Adrenal gland (tissue), 12 donors: ENCODE data around the gene CDC5L. TPM values are rescaled to one million over a fixed set of nuclear protein-coding genes. Genes with fewer than 3 reads are reported as not detected.

Experiments used
- DNase-seq, 7 donors: peaks; one replicate each; pipeline ENCODE4 v3.0.0-alpha.2; 2019 to 2020
- H3K27ac ChIP-seq, 5 donors: fragments of 200-600 bp; sonication (generic) in 4 of 5; 1 replicate in 3 of 5; 2 replicates in 2 of 5; pipeline versions ENCODE4 v1.5.1 to v1.8.0; 2016 to 2020; ENCODE audit warnings: mild to moderate bottlenecking in 1 of 5
- H3K27me3 ChIP-seq: fragments of 200-600 bp; 2 replicates; pipeline ENCODE4 v1.8.0; 2021
- H3K36me3 ChIP-seq, 2 donors: fragments of 200-600 bp; replicated peaks in 1 of 2; 1 replicate in 1 of 2; 2 replicates in 1 of 2; pipeline versions ENCODE4 v1.5.1 to v1.8.0; 2018 to 2022
- H3K4me1 ChIP-seq, 2 donors: fragments of 200-600 bp; replicated peaks in 1 of 2; 1 replicate in 1 of 2; 2 replicates in 1 of 2; pipeline versions ENCODE4 v1.5.1 to v1.8.0; 2018 to 2021
- H3K4me3 ChIP-seq, 4 donors: fragments of 200-600 bp; sonication (generic) in 3 of 4; one replicate each; pipeline ENCODE4 v1.5.1; 2016 to 2018
- H3K9me3 ChIP-seq, 3 donors: fragments of 200-600 bp; sonication (generic) in 1 of 3; replicated peaks in 1 of 3; 1 replicate in 2 of 3; 2 replicates in 1 of 3; pipeline versions ENCODE4 v1.5.1 to v1.8.0; 2016 to 2021
- POLR2A ChIP-seq, 2 donors: fragments of 450-650 bp; IDR thresholded peaks; one replicate each; pipeline ENCODE4 v1.6.1; 2017; ENCODE audit warnings: antibody characterized with exemption in 2 of 2, mild to moderate bottlenecking in 2 of 2, moderate library complexity in 1 of 2
- WGBS, 4 donors: extraction: QIAGEN DNeasy Blood & Tissue Kit in 2 of 4; methylation state at CpG; one replicate each; pipeline versions ENCODE4 v1.1.5 to v1.1.7; 2013 to 2017; 5-methylcytosine and 5-hydroxymethylcytosine counted together
- intact Hi-C, 2 donors: fragments of 100-400 bp; cut with DNase I; formaldehyde crosslinking; loops; one replicate each; pipeline versions ENCODE4 v1.14.1 to v1.15.0; 2022 to 2023
- polyA plus RNA-seq, 3 donors: library from polyadenylated mRNA; stranded (reverse); fragments of 200-250 nt in 2 of 3; fragments of 350-450 nt in 1 of 3; fragmentation: Illumina TruSeq in 1 of 3; extraction: RNeasy Lipid Tissue Mini Kit (QIAGEN cat#74804) in 1 of 3; gene quantifications; one replicate each; pipeline ENCODE4 v1.2.3, GENCODE V29; 2013 to 2014
- total RNA-seq, 9 donors: library from RNA; depleted of rRNA in 4 of 9; stranded (reverse); fragments of >200 nt in 4 of 9; fragments of 120-200 nt in 1 of 9; fragmentation: NEBNext Ultra II Directional in 1 of 9; extraction: Animal tissue kit (Norgen Biotek cat#: 25700) in 1 of 9; gene quantifications; one replicate each; pipeline versions ENCODE4 v1.1.0 to v1.2.4, GENCODE V29; 2013 to 2023
- TF ChIP-seq, protein P1 (sequence below), 6 experiments: fragments of 450-650 bp in 4 of 6; fragments of 200-600 bp in 2 of 6; sonication (generic) in 1 of 6; IDR thresholded peaks; 1 replicate in 5 of 6; 2 replicates in 1 of 6; pipeline versions ENCODE4 v1.5.1 to v1.8.0; 2016 to 2021; ENCODE audit warnings: antibody characterized with exemption in 6 of 6, mild to moderate bottlenecking in 2 of 6, moderate library complexity in 1 of 6
- donor health status: healthy with polysubstance abuse.
- donor health status: Bipolar disorder and iron deficiency.
- donor health status: DM: yes; HTN: yes; CAD: no.
- donor health status: DM: no; HTN: no; CAD: no.
- donor health status: DM: no; HTN: no; CAD: no.
- donor health status: DM: yes; HTN: yes; CAD: no.

CDC5L gene
- total and polyA plus RNA-seq, 12 donors = 5.6 to 39.3 (median 20.8) TPM

DNA sequence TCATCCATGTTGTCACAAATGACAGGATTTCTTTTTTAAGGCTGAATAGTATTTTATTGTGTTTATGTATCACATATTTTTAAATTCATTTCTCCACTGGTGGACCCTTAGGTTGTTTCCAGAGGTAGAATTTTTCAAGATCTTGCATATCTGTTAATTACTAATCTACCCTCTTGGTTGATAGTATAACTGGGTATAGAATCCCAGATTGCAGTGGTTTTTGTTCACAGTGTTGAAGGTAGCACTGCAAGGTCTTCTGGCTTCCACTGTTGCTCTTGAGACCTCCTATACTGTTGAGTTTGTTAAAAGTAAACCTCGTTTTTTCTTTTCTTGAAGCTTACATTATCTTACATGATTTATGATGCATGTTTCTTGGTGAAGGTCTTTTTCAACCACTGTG lies 22.9 kb downstream of the CDC5L start:
- no peak for TF ChIP-seq POLR2A (IDR thresholded peaks at IDR 0.05)
- TF ChIP-seq, protein P1, sequence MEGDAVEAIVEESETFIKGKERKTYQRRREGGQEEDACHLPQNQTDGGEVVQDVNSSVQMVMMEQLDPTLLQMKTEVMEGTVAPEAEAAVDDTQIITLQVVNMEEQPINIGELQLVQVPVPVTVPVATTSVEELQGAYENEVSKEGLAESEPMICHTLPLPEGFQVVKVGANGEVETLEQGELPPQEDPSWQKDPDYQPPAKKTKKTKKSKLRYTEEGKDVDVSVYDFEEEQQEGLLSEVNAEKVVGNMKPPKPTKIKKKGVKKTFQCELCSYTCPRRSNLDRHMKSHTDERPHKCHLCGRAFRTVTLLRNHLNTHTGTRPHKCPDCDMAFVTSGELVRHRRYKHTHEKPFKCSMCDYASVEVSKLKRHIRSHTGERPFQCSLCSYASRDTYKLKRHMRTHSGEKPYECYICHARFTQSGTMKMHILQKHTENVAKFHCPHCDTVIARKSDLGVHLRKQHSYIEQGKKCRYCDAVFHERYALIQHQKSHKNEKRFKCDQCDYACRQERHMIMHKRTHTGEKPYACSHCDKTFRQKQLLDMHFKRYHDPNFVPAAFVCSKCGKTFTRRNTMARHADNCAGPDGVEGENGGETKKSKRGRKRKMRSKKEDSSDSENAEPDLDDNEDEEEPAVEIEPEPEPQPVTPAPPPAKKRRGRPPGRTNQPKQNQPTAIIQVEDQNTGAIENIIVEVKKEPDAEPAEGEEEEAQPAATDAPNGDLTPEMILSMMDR (IDR thresholded peaks at IDR 0.05) = no peak
- peaks cover 17 to 18% of the 10 kb centered on the region in 2 donors for H3K4me1 ChIP-seq
- no peak overlapping the region for H3K4me3 ChIP-seq
- intact Hi-C loops = no loop called here
- H3K9me3 ChIP-seq = no peaks in the 10 kb centered on the region
- peak overlapping the region in 1 of 5 donors; percentile 47 for H3K27ac ChIP-seq
- H3K27me3 ChIP-seq = no peaks in the 10 kb centered on the region
- no peak for DNase-seq
- peaks cover 0 to 56% of the 10 kb centered on the region in 2 donors for H3K36me3 ChIP-seq
- WGBS, 4 donors = 30 to 48% (median 45%) methylated on average over 1 of the region's 1 CpG

GRCh38 chr6:44411141-44411540 lies 23.6 kb downstream of the CDC5L start:
- no peaks in the 10 kb centered on the region for H3K27me3 ChIP-seq
- intact Hi-C loops = no loop called here
- 57 to 75% (median 68%) methylated on average over 1 of the region's 1 CpG for WGBS, 4 donors
- no peak for DNase-seq
- no peak for TF ChIP-seq POLR2A (IDR thresholded peaks at IDR 0.05)
- TF ChIP-seq, protein P1 (IDR thresholded peaks at IDR 0.05) = no peak
- peaks cover 0 to 52% of the 10 kb centered on the region in 2 donors for H3K36me3 ChIP-seq
- no peak overlapping the region for H3K4me3 ChIP-seq
- no peaks in the 10 kb centered on the region for H3K9me3 ChIP-seq
- peak overlapping the region in 2 of 5 donors; percentile 10 to 47 for H3K27ac ChIP-seq
- H3K4me1 ChIP-seq = peaks cover 16 to 25% of the 10 kb centered on the region in 2 donors

- DNase-seq = no peak
- H3K27me3 ChIP-seq = no peaks in the 10 kb centered on the region
- peak overlapping the region in 3 of 5 donors; percentile 39 to 83 (median 61) for H3K27ac ChIP-seq
- H3K4me1 ChIP-seq = peaks cover 24 to 32% of the 10 kb centered on the region in 2 donors
- no peaks in the 10 kb centered on the region for H3K9me3 ChIP-seq
- no peak overlapping the region for H3K4me3 ChIP-seq
- TF ChIP-seq, protein P1 (IDR thresholded peaks at IDR 0.05) = no peak
- WGBS, 4 donors = 84 to 100% (median 93%) methylated on average over 2 of the region's 2 CpGs
- peaks cover 0 to 26% of the 10 kb centered on the region in 2 donors for H3K36me3 ChIP-seq
- intact Hi-C loops = no loop called here
These were observed 27.9 kb downstream of the CDC5L start for GRCh38 chr6:44415449-44415848.

DNA sequence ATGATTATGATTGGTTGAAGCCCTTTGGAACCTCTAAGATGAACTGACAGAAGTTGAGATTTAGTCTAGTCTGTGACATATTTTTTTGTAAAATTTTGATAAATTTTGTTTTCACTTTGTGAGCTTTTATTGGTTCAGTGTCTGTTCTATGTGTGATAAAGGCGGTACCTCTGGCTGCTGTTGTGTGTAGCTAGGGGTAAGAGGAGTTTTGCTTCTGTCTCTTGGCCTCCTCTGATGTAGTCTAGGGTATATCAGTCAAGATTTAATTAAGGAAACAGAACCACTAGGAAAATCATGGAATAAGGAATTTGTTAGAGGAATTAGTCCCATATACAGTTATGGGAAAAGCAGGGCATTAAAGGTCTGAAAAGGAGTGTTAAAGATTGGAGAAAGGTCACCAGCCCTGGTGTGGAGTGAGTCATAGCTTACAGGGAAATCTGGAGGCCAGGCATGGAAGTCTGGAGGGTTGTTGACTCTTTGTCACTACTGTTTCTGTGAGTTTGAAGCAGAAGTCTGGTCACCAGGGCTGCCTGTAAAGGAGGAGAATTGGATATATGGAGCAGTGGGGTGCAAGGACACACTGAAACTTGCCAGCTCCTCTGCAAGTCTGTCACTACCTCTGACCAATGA lies 28.5 kb downstream of the CDC5L start:
- intact Hi-C loops = no loop called here
- Histone ChIP-seq H3K9me3 (no peaks in the 10 kb centered on the region), H3K27ac (peak overlapping the region in 3 of 5 donors; percentile 39 to 83 (median 61)), H3K4me1 (peaks cover 19 to 31% of the 10 kb centered on the region in 2 donors), H3K27me3 (no peaks in the 10 kb centered on the region), H3K4me3 (no peak overlapping the region), H3K36me3 (peaks cover 0 to 31% of the 10 kb centered on the region in 2 donors)
- DNase-seq = peak; percentile 48 to 75 (median 69)
- WGBS, 4 donors = 84 to 100% (median 95%) methylated on average over 1 of the region's 1 CpG
- TF ChIP-seq, protein P1 (IDR thresholded peaks at IDR 0.05) = no peak
- no peak for TF ChIP-seq POLR2A (IDR thresholded peaks at IDR 0.05)
